A549 (cell line): Measurements from ENCODE around the gene KLHL24.

Experiments used
- CTCF ChIP-seq: fragments of >200 bp; sonication (Bioruptor Twin); formaldehyde crosslinking; IDR thresholded peaks from 3 replicates; pipeline ENCODE4 v1.5.1; 2016
- HOXB5 ChIP-seq: fragments of 250-450 bp; sonication (Bioruptor Pico); IDR thresholded peaks from 2 replicates; pipeline ENCODE4 v1.5.0; 2020; ENCODE audit warnings: mild to moderate bottlenecking, moderate library complexity

- TF ChIP-seq HOXB5 (no peak), CTCF (no peak)
Observed at GRCh38 chr3:183619624-183620251, 15.7 kb upstream of the KLHL24 start.
